VCaP (cell line): ENCODE results near the gene RPL19.

Experiments
- H3K27ac ChIP-seq: fragments of 450-650 bp; 2 replicates; pipeline ENCODE4 v1.5.1; 2017
- TF ChIP-seq, protein P1 (sequence below): fragments of 450-650 bp; conservative IDR thresholded peaks from 2 replicates; pipeline ENCODE4 v1.5.1; 2017; ENCODE audit warnings: mild to moderate bottlenecking, moderate library complexity

Gene RPL19

DNA sequence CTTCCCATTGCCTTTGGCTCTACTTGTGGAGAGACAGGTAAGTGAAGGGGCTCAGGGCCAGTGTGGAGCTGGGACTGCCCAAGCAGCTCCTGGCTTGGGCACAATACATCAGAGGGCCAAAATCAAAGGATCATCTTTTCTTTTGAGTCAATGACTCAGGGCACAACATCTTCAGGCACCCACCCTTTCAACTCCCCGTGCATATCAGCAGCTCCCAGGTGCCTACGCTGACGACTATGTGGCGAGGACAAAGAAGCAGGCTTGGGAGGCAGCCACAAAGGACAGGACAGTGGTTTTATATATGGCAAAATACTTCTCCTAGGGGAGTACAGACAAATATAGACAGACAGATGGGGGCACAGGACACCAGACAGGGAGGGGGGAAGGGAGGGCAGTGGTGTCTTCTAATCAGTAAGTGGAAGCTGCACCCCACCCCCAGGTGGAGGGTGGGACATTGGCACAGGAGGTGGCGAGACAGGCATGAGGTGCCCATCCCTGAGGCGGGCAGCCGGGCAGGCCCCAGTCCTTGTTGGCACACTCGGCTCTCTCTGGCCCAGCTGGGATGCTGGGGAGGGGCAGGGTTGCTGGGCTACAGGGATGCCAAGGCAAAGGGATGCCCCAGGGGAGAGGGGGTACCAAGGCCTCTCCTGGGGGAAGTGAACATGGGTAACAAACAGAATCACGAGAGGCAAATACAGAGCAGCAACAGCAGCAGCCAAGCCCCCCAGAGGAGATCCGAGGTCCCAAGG, 26.4 kb upstream of the RPL19 start:
- H3K27ac ChIP-seq = no peak overlapping the region
- TF ChIP-seq, protein P1, sequence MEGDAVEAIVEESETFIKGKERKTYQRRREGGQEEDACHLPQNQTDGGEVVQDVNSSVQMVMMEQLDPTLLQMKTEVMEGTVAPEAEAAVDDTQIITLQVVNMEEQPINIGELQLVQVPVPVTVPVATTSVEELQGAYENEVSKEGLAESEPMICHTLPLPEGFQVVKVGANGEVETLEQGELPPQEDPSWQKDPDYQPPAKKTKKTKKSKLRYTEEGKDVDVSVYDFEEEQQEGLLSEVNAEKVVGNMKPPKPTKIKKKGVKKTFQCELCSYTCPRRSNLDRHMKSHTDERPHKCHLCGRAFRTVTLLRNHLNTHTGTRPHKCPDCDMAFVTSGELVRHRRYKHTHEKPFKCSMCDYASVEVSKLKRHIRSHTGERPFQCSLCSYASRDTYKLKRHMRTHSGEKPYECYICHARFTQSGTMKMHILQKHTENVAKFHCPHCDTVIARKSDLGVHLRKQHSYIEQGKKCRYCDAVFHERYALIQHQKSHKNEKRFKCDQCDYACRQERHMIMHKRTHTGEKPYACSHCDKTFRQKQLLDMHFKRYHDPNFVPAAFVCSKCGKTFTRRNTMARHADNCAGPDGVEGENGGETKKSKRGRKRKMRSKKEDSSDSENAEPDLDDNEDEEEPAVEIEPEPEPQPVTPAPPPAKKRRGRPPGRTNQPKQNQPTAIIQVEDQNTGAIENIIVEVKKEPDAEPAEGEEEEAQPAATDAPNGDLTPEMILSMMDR = no peak

- TF ChIP-seq, protein P1 = peak; percentile 89
- no peak overlapping the region for H3K27ac ChIP-seq
Observed at GRCh38 chr17:39174920-39175694, 25.0 kb upstream of the RPL19 start.

DNA sequence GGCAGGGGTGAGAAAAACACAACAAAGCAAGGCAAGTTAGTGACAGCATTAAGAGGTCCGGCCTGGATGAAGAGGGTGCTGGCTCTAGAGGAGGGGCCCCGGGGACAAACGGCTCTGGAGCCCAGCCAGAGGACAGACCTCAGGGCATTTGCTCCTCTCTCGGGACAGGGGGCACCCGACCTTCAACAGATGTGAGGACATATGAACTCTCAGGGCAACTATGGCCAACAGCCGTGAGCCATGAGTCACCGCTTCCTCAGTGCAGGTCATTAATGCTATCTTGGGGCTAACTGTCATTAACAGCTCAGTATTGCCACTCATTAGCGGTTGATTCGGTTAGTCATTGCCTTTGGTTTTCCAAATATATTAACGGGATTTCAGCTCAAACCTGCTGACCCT, 24.4 kb upstream of the RPL19 start:
- no peak overlapping the region for H3K27ac ChIP-seq
- TF ChIP-seq, protein P1 = no peak

- no peak overlapping the region for H3K27ac ChIP-seq
- TF ChIP-seq, protein P1 = no peak
Observed at GRCh38 chr17:39177256-39177655, 22.8 kb upstream of the RPL19 start.

DNA sequence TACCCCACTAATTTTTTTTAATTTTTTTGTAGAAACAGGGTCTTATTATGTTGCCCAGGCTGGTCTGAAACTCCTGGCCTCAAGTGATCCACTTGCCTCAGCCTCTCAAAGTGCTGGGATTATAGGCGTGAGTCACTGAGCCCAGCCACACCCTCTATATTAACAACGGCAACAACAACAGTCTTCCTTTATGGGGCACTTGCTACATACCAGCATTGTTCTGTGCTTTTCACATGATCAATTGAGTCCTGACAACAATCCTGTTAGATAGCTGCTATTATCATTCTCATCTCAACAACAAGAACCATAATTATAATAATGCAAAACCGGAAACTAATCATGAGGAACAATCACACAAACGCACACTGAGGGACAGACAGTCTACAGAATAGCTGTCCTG, 21.5 kb upstream of the RPL19 start:
- TF ChIP-seq, protein P1 = no peak
- no peak overlapping the region for H3K27ac ChIP-seq

GRCh38 chr17:39181303-39181702, 18.8 kb upstream of the RPL19 start:
- H3K27ac ChIP-seq = no peak overlapping the region
- TF ChIP-seq, protein P1 = no peak

DNA sequence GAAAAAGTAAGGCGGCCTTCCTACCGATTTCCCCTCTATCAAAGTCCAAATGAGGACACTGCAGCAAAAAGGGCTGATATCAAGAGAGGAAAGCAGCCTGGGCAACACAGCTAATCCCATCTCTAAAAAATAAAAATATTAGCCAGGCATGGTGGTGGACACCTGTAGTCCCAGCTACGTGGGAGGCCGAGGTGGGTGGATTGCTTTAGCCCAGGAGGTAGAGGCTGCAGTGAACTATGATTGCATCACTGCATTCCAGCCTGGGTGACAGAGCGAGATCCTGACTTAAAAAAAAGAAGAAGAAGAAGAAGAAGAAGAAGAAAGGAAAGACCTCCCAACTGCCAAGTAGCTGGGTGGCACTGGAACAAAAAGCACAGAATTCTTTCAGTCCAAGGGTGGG, 17.0 kb upstream of the RPL19 start:
- no peak overlapping the region for H3K27ac ChIP-seq
- TF ChIP-seq, protein P1 = no peak
